Measurements from ENCODE around the gene PLTP.

PLTP gene

GRCh38 chr20:45898285-45898684 is 13.7 kb downstream of the PLTP start:
- no peak for DNase-seq (ENCODE audit: low read depth, low spot score)

GRCh38 chr20:45897692-45898091 is 14.3 kb downstream of the PLTP start:
- no peak for DNase-seq (ENCODE audit: low read depth, low spot score)

- no peak for DNase-seq (ENCODE audit: low read depth, low spot score)
These were observed 14.7 kb downstream of the PLTP start for GRCh38 chr20:45897289-45897688.

GRCh38 chr20:45896641-45897161 is 15.3 kb downstream of the PLTP start:
- DNase-seq (ENCODE audit: low read depth, low spot score), result no peak

- DNase-seq (ENCODE audit: low read depth, low spot score), result no peak
These were observed 17.2 kb downstream of the PLTP start for GRCh38 chr20:45894797-45895196.

GRCh38 chr20:45893831-45894230 is 18.1 kb downstream of the PLTP start:
- no peak for DNase-seq (ENCODE audit: low read depth, low spot score)

- no peak for DNase-seq (ENCODE audit: low read depth, low spot score)
These were observed 19.0 kb downstream of the PLTP start for GRCh38 chr20:45892828-45893500.

GRCh38 chr20:45892049-45892825 is 19.7 kb downstream of the PLTP start:
- DNase-seq (ENCODE audit: low read depth, low spot score), result no peak

- peak; percentile 64 for DNase-seq (ENCODE audit: low read depth, low spot score)
These were observed 20.7 kb downstream of the PLTP start, which contains the start of the genes CTSA and NEURL2 for GRCh38 chr20:45890985-45891983. Gene CTSA (plus strand): TSS chr20:45891335. CDS start chr20:45891569, 234 bp downstream. Gene NEURL2 (minus strand): TSS chr20:45891208. CDS start chr20:45890991, 217 bp downstream.

GRCh38 chr20:45890077-45890984 is 21.6 kb downstream of the PLTP start:
- peak; percentile 61 for DNase-seq (ENCODE audit: low read depth, low spot score)

GRCh38 chr20:45888681-45889080 is 23.3 kb downstream of the PLTP start:
- no peak for DNase-seq (ENCODE audit: low read depth, low spot score)

- no peak for DNase-seq (ENCODE audit: low read depth, low spot score)
These were observed 24.6 kb downstream of the PLTP start, which contains the start of gene SPATA25 for GRCh38 chr20:45887346-45887715. Gene SPATA25 (minus strand): TSS chr20:45887622. CDS start chr20:45887590, 32 bp downstream.

- DNase-seq (ENCODE audit: low read depth, low spot score), result no peak
These were observed 25.2 kb downstream of the PLTP start for GRCh38 chr20:45886590-45887345.

- DNase-seq (ENCODE audit: low read depth, low spot score), result no peak
These were observed 28.9 kb downstream of the PLTP start for GRCh38 chr20:45883100-45883469.

- no peak for DNase-seq (ENCODE audit: low read depth, low spot score)
These were observed 29.4 kb downstream of the PLTP start for GRCh38 chr20:45882469-45883099.

- peak; percentile 98 for DNase-seq (ENCODE audit: low read depth, low spot score)
These were observed 30.8 kb downstream of the PLTP start, which contains the start of gene ZSWIM1 for GRCh38 chr20:45880988-45881788. Gene ZSWIM1 (plus strand): TSS chr20:45881227. CDS start chr20:45882593, 1,366 bp downstream.

- DNase-seq (ENCODE audit: low read depth, low spot score), result no peak
These were observed 33.7 kb downstream of the PLTP start for GRCh38 chr20:45878076-45878761.

GRCh38 chr20:45874576-45874975 is 37.4 kb downstream of the PLTP start:
- no peak for DNase-seq (ENCODE audit: low read depth, low spot score)

All from smooth muscle cell of the brain vasculature (primary cell).